Left colon (tissue), 2 donors: ENCODE data around the gene JCAD. TPM values are rescaled to one million over a fixed set of nuclear protein-coding genes. Genes with fewer than 3 reads are reported as not detected.

Experiments used
- ATAC-seq: fragments of 200-7000 bp; cut with Tn5 transposase; one replicate; pipeline ENCODE4 v1.9.1; 2020; ENCODE audit warnings: mild to moderate bottlenecking, moderate library complexity
- DNase-seq, 2 donors: peaks; one replicate each; pipeline ENCODE4 v3.0.0-alpha.2; 2020
- intact Hi-C, 2 donors: fragments of 100-400 bp; cut with DNase I in 1 of 2; cut with micrococcal nuclease in 1 of 2; formaldehyde crosslinking; loops; one replicate each; pipeline versions ENCODE4 v1.11.2 to v1.14.0; 2022; cut with DNase I, micrococcal nuclease
- total RNA-seq, 2 donors: library from RNA; stranded (reverse); fragmentation: NEBNext Ultra II Directional; extraction: Animal tissue kit (Norgen Biotek cat#: 25700); gene quantifications; one replicate each; pipeline ENCODE4 v1.2.1, GENCODE V29; 2021
- donor health status: DM: no; HTN: no; CAD: no.
- donor health status: DM: yes; HTN: yes; CAD: no.

JCAD gene
- total RNA-seq, 2 donors from 2014 or later: 1.8 to 24.7 TPM

DNA sequence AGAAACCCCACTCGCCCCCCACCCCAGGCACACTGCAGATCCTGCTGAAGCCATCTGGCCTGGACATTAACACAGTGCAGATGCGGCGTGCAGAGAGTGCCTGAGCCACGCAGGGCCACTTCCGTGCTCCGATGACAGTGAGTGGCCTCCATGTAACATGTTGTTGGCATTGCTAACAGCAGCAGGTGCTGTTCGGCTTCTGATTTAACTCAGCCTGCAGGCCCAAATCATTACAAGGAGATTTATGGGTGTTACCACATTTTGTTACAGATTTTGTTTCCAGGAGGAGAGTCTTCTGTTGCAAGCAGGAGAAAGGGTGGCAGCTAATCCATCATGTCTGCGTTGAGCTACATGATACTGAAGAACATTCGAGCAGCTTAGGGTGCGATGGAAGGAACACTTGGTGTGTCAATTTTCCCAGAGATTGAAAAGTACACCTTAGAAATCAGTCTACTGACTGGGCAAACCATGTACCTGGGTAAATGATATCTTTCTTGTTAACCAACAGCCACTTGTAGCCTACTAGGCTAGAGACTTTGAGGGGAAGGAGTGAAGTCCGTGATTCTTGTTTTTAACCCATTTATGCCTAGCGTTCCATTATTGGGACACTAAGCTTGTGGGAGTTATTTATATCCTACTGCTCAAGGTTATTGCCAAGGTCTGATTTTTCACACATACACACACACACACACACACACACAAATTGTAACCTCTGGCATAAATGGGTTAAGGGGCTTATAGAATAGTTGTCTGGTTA is 90.0 kb downstream of the JCAD start:
- ATAC-seq: no peak
- intact Hi-C loops: no loop called here
- DNase-seq: no peak

DNA sequence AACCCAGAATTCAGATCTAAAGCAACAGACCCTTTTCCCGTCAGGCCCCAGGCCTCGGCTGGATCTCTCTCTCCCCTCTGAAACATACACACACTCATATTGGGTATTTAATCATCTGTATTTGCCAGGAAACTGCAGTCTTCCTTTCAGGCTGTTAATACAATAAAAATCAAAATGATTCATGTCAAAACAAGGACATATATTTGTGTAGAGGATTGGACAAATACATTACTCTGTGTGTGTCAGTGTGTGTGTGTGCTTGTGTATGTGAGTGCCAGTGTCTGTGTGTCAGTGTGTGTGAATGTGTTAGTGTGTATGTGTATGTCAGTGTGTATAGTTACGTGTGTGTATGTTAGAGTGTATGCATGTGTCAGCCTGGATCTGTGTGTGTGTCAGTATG is 90.8 kb downstream of the JCAD start:
- DNase-seq (no peak), ATAC-seq (no peak)
- intact Hi-C loops: no loop called here

DNA sequence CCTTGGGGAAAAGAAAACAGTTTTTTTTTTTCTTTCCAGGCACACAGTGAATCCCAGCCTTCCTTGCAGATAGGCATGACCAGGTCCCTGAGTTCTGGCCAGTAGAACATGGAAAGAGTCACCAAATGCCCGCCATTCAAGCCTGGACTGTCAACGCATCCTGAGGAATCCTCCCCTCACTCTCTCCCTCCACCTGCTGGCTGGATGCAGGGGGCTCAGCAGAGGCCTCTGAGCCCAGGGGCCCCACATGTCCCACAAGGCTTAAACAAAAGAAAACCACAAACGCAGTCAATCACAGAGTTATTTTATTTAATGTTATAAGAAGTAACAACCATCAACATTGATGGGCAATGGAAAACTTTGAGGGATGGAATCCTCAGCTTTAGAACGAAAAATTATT is 93.1 kb downstream of the JCAD start:
- no peak for ATAC-seq
- intact Hi-C loops: no loop called here

More for the DNA sequence above, 93.1 kb downstream of the JCAD start:
- no peak for DNase-seq
